Fibroblast of skin of right quadriceps (primary cell): Measurements from ENCODE around the gene OR2AP1.
A peak's percentile ranks its signal among the peaks of the same experiment; 100 is the strongest.
"Not testable (repeated sequence)": the region's sequence is repeated elsewhere in the genome, so short reads cannot be mapped to it uniquely, and the experiment has no call there.

Experiments used
- DNase-seq: peaks from one replicate; pipeline ENCODE4 v3.0.0-alpha.2; 2013

The OR2AP1 gene

DNA sequence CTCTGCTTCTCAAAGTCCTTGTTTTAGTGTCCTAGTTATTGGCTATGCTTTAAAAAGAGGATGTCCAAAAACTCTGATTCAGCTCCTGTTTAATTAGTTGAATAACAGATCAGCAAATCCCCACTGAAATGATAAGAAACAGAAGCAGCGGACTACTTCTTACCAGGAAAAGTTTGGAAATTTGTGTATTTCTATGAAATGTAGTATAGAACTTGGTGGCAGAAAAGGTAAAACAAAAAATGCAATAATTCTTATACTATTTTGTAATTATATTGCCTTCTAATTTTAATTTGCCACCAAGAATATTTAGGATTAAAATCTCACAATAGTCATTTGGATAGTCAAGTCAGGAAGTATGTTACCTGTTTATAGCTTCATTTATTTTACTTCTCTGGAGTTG is at the start of gene OR2AP1:
Gene OR2AP1 (plus strand): TSS at position 301 of the 400 bp plus-strand sequence. CDS start 1,947 bp downstream, outside the sequence.
- DNase-seq = no peak

DNA sequence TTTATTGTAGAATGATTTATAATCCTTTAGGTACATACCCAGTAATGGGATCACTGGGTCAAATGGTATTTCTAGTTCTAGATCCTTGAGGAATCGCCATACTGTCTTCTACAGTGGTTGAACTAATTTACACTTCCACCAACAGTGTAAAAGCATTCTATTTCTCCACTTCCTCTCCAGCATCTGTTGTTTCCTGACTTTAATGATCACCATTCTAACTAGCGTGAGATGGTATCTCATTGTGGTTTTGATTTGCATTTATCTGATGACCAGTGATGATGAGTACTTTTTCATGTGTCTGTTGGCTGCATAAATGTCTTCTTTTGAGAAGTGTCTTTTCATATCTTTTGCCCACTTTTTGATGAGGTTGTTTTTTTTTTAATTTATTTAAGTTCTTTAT is 24.0 kb upstream of the OR2AP1 start:
- DNase-seq = not testable (repeated sequence)

DNA sequence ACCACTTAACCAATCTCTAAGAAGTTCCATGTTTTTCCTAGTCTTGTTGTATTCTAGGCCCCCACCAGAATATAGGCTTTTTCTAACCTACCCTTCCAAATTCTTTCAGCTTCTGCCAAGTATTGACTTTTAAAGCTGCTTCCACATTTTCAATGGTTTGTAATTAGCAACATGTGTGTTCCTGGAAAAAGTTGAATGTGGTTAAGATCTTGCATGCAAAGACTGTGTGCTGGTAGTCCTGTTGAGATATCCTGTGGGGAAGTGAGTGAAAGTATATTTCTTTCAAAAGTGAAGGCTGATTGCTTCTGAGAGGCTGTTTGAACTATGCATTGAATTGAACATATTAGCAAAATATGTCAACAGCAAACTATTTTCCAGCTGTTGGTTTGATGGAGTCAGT is 23.5 kb upstream of the OR2AP1 start:
- no peak for DNase-seq

DNA sequence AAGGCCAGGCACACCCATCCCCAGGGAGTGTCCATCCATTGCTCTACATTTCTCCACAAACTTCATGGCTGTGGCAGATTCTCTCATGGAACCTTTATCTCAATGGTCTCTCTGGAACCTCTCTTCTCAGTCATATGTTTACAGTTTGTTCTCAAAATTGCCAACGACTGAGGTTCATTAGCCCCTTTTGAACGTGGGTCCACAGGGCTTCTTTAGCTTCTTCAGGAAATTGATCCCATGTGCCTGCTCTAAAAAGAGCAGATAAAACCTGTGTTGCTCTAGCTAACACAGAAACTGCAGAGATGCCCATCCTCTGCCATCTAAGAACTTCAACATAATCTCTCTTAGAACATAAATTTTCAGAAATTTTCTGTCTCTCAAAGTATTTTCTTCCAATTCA is 23.0 kb upstream of the OR2AP1 start, which contains the start of gene OR6C4:
Gene OR6C4 (plus strand): TSS at position 301 of the 400 bp plus-strand sequence. CDS start 1,625 bp downstream, outside the sequence.
- DNase-seq = no peak

DNA sequence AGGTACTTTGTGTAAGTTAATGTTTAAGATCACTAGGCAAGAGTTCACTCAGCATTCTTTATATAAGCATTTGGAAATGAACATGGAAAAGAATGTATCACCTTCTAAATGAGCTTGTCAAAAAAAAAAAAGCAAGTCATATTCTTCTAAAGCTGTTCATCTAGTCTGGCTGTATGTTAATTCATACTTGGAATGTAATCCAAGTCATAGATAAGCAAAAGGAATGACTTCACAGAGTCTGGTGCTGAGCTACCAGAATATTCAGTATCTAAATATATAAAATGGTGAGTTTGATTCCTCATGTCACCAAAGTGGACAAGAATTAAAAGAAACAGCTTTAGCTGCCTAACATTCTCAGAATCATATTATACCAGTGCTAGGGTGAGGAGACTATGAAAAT is 18.0 kb upstream of the OR2AP1 start:
- no peak for DNase-seq

DNA sequence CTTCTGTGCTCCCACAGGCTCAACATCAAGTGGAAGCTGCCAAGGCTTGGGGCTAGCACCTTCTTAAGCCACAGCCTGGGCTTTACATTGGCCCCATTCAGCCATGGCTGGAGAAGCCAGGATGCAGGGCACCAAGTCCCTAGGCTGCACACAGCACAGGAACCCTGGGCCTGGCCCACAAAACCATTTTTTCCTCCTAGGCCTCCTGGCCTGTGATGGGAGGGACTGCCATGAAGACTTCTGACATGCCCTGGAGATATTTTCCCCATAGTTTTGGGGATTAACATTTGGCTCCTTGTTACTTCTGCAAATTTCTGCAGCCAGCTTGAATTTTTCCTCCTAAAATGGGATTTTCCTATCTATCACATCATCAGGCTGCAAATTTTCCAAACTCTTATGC is 2.2 kb upstream of the OR2AP1 start:
- not testable (repeated sequence) for DNase-seq

DNA sequence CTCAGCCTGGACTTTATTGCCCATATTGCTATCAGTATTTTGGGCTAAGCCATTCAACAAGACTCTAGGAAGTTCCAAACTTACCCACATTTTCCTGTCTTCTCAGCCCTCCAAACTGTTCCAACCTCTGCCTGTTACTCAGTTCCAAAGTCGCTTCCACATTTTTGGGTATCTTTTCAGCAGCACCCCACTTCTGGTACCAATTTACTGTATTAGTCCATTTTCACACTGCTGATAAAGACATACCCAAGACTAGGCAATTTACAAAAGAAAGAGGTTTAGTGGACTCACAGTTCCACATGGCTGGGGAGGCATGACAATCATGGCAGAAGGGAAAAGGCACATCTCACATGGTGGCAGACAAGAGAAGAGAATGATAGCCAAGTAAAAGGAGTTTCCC is 1.6 kb upstream of the OR2AP1 start:
- not testable (repeated sequence) for DNase-seq

DNA sequence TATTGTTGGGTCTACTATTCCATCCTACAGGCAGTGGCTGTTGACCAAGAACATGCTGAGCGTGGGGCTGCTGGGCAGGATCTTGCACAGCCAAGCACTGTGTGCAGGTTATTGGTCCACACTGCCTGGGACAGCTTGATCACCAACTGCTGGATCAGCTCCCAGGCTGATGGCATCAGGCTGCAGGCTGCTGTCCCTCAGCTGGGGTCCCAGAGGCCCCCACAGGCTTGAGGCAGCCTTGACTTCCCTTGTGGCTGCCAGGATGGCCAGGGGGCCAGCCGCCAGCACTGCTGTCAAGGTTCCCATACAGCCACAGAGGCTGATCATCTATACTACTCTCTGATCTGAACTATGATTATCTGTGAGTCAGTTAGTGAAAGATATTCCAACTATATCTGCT is 9.8 kb downstream of the OR2AP1 start:
- no peak for DNase-seq

DNA sequence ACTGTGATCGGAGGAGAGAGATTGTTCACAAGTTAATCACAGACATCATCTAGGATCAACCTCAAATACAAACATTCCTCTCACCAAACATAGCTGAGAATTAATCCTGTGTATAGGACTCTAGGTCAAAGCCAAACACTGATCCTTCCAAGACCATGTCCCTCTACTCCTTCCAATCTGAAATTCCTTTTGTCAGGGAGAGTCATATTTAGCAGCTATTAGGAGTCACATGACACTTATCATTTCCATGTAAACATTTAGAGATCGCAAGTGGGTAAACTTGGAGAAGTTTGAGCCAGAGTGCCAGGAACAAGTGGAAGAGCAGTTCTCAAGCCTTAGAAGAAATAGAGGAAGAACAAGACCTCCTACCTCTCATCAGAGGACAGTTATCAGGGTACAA is 13.5 kb downstream of the OR2AP1 start:
- no peak for DNase-seq

DNA sequence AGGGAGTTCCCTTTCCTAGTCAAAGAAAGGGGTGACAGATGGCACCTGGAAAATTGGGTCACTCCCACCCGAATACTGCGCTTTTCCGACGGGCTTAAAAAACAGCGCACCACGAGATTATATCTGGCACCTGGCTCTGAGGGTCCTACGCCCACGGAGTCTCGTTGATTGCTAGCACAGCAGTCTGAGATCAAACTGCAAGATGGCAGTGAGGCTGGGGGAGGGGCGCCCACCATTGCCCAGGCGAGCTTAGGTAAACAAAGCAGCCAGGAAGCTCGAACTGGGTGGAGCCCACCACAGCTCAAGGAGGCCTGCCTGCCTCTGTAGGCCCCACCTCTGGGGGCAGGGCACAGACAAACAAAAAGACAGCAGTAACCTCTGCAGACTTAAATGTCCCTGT is 17.9 kb downstream of the OR2AP1 start:
- DNase-seq = not testable (repeated sequence)

DNA sequence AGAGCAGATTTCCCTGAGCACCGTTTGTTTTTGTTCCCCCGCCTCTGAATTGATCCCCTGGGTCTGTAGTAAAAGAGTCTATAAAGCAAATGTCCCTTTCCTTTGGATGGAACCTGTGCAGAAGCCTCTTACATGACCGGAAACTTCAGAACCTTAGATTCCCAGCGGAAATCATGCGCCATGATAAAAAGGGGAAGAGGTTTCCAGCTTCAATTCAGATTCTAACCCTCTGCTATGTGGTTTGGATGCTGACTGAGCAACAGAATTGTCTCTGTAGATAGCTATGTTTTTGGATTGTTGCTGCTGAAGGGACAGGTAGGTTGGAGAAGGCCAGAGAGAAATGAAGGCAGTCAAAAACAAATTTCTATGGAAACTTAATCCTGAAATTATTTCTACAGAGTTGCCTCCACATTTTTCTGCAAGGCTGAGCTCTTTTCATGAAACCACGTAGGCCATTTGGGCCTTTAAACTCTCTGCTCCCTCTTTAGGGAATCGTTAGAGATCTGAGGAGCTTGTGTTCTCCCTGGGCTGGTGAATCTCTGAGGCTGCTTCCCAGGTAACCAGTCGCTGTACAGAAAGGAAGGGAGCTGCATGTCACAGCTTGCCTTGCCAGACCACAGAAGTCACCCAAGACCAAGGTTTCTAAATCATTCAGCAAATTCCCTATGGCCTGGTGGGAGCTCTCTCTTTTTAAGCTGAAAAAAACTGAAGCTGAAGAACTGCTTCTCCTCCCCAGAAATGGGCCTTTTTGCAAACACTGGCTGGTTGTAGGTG is 35.7 kb downstream of the OR2AP1 start:
- no peak for DNase-seq

DNA sequence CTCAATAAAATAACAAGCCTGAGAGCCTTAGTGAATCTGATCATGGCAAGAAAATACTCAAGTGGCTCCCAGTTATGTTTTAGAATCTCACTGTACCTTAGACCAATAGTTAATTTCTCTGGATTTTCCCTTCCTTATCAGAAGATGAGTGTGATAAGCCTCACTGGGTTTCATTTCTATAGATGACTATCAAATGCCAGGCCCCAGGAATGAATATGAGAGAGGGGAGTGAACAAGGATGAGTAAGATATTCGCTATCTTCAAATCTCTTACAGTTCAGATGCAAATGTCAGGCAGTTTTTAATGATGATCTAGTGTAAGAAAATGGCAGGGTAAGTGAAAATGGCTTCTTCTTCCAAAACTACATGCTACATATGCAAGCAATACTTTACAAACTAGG is 38.3 kb downstream of the OR2AP1 start:
- no peak for DNase-seq

DNA sequence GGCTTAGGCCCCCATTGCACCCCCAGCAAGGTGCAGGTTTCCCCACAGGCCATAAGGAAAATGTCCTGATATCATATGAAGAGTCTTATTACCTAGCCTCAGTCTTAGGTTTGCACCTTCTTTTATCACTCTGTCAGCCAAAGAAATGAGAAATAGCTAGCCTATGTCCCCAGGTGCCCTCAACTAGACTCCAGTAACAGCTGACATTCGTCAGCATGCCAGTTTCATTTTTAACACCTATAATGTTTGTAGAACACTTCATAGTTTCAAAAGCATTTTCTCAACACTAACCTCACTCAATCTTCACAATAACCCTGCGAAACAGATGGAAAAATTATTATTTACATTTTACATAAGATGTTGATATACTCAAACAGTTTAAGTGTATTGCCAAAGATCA is 40.4 kb downstream of the OR2AP1 start:
- no peak for DNase-seq

DNA sequence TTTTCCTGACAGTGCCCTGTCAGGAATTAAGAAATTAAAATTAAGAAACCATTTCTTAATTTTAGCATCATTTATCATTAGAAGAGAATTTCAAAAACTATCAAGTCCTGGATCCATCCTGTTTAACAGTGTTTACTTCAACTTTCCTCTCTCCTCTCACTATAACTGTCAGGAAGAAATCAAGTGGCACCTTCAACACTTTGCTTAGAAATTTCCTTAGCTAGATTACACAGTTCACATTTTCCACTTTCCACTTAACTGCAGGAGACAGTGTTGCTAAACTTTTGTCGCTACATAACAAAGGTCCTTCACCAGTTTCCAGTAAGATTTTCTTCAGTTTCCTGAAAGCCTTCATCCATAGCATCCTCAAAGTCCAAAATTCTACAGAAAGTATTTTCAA is 42.5 kb downstream of the OR2AP1 start:
- DNase-seq = no peak

DNA sequence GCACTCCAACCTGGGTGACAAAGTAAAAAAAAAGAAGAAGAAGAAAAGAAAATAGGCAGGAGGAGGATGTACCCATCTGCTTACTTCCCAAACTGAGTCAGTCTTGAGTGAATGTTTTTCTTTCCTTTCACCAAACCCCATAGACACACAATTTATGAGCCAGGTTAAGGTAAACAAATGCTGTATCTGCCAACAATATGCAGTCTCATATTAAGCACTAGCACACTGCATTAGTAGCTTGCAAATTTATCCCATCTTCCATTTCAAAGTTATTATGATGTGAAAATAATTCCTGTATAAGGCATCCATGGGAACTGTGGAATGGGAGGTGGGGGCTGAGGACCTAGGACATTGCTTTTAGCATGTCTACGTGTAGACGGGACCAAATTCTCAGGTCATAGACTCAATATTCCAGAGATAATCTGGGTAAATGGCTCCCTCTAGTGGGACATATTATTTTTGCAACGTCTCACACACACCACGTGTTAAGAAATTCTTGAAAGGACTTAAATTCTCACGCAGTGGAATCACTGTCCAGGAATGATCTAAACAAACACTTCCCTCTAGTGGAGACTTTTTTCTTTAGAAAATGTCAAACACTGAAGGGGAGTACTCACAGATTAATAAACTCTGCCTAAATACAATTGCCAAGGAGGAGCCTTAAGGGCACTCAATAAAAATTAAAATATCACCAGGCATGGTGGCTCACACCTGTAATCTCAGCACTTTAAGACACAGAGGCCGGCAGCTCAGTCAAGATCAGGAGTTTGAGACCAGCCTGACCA is 47.3 kb downstream of the OR2AP1 start:
- peak; percentile 92 for DNase-seq

DNA sequence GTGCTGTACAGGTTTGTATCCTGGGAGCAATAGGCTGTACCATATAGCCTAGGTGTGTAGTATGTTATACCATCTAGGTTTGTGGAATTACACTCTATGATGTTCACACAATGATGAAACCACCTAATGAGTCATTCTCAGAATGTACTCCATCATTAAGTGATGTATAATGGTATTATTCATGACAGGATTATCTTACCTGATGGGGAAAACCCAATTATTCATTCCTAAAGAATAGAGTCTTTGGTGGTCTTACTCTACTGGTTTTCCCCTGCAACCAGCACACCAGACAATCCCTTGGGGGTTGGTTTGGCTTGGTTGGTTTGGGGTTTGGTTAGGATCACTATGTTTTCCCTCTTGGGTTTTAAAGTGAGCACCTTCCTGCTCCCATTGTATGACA is 51.8 kb downstream of the OR2AP1 start:
- DNase-seq = no peak
